NCI-H2107 treated with DMSO at 0.1 percent for 48 hours (cell line): ENCODE data around the gene RTL1.

Experiments
- DNase-seq: peaks from one replicate; lab custom pipeline; 2025; ENCODE audit not compliant: unreplicated experiment; lab: John Stamatoyannopoulos, UW

Gene RTL1

DNA sequence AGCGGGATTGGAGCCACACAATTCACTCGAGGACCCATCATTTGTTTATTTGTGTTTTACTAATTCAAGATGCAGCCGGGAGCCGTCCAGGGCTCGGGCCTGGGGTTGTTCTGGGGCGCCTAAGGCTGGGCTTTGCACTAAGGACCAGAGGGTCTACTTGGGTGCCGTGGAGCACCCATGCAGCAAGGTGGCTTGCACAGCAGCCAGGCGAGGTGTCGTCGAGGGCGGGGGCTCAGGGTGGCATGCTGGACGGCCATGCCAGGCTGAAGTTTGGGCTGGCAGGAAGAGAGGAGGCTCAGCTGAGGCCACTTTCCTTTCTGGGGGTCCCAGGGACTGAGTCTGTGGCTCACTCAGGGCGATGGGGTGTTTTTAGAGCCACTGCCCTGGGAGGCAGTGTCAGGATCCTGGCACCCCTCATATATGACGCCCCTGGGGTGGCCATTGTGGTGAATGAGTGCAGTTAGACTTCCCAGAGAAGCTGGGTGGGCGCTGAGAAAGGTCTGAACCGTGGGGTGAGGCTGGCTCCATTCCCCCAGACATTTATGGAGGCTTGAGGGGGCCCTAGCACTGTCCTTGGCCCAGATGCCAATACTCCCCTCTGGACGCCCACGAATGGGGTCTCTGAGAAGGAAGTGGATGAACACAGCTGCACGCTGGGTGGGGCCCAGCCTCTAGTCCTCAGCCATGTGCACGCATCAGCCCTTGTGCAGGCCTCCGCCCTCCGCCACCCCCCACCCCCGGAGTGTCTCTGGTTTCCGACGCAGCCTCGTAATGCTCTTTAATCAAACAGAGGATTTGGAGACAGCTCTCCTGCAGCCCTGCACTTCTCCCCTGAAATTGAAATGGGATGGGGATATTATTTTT is 66.3 kb downstream of the RTL1 start:
- no peak for DNase-seq

DNA sequence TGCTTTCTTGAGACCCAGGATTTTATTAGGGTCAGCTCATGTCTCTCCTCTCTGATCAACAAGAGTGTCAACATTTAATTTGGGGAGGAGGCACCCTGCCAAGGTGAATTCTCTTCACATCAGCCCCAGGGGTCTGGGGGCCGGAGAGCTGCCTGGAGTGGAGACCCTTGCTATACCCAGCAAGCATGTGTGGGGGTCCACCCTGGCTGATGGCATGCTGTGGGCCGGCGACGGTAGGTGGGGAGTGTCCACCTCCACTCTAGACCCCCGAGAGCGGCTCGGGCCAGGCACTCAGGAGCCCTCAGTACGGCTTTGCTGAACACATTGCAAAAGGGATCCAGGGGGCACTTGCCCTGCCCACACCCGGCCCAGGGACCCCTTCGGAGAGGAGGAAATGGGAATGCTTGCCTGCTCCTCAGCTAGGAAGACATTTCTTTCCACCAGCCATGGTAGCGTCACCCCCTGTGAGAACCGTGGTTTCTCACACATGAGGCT is 67.2 kb downstream of the RTL1 start:
- DNase-seq: no peak

DNA sequence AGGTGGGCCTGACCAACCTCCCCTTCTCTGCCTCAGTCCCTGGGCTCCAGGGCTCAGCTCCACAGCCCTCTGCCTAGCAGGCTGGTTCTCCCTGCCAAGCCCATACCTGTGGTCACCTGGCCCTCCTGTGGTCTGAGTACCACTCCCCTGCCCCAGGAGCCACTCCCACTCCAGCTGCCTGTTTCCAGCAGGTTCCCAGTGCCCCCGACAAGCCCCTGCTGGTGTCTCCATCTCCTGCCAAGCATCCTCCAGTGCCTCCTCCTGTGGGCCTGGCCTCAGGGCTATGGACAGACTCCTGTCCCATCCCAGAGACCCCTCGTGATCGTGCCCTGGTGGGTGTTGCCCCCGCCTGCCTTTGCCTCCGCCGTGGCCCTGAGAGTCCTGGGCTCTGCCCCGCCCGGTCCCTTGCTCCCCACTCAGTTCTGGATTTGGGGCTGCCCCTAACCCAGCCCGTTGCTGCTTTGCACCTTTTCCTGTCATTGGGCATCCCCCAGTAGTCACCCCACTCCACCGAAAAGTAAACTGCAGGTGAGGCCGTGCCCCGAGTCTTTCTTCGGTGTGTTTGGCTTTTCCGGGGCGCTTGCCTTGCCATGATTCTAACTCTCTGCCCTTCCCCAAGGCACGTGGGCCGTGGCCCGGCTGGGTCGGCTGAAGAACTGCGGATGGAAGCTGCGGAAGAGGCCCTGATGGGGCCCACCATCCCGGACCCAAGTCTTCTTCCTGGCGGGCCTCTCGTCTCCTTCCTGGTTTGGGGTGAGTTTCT is 67.8 kb downstream of the RTL1 start:
- no peak for DNase-seq

DNA sequence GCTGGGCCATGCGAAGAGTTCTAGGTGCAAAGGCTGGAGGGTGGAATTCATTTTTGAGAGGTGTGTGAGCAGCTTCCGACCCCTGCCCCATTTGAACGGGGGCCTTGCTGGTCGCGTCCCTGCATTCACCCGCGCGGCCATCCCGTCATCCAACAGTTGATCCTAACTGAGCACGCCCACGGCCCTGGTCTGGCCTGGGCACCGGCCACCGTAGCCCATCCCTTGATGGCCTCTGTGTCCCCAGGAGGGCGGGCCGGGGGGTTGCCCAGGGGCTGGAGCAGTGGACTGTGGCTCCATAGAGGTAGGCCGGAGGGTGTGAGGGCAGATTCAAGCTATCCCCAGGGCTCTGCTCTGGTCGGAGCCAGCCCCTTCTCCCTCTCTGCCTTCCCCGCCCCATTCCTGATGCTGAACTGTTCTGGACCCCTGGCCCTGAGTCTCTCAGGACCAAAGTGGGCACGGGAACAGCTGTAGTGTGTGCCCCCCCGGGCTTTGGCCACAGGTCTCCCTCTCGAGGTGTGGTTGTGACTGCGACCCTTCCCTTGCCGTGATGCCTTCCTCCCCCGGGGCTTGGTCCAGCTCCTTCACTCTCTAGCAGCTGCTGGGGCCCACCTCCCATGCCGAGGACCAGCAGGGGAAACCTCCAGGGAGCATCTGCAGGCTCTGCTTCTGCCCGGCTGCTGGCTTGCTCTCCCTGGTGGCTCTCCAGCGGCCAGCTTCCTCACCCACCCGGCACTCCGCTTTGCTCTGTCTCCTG is 68.6 kb downstream of the RTL1 start:
- no peak for DNase-seq

DNA sequence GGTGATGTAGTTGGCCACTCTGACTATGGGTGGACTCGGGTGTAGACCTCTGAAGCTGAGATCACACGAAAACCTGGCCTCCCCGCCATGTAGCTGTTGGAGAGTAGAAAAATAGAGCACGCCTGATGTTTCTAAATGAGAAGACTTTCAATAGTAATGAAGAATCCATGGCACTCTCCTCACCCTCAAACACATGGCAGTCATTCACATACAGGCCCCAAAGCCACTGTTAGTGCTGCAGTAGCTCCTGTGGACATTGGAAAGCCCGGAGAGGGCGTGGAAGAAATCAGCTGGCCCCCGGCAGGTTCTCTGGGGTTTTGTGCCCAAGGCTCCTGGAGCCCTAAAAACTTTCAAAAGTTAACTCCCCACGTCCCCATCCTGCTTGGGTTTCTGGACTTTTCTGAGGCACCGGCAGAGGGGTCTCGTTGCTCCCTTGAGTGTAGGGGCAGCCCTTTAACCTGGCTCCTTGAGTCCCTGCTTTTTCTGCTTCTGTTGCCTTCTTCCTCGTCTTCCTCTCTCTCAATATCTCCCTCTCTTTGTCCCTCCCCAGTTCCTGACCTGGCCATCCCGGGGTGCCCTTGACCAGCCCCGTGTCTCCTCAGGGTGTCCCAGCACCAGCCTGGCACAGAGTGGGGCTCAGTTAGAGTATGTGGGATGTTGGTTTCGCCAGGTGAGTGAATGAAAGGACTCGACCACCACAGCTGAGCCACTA is 69.3 kb downstream of the RTL1 start:
- no peak for DNase-seq

DNA sequence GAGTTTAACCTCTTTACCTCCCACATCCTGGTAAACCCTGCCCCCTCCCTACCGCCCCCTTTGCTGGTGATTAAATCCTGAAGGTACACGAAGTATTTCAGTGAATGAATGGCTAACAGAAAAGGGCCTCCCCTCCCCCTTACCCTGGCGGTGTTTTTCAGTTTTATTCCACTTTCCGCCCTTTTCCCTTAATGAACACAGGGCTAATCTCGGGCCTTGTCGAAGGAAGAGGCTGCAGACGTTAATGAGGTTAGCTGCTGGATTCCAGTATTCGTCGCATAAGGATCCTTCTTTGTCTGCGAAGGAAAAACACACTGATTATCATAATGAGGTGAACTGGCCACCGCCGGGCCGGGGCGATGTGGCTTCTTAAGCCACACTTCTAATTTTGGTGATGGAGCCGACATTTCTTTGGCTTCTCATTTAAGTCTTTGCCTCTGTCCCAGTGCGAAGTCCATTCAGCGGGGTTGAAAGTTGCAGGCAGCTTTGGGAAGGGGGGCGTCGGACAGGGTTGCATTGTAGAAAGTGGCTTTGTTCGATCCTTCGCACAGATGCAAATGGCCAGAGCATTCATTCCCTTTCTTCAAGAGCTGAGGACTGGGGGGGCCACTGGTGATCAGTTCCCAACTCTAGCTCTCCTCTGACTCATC is 71.1 kb downstream of the RTL1 start:
- DNase-seq: no peak

DNA sequence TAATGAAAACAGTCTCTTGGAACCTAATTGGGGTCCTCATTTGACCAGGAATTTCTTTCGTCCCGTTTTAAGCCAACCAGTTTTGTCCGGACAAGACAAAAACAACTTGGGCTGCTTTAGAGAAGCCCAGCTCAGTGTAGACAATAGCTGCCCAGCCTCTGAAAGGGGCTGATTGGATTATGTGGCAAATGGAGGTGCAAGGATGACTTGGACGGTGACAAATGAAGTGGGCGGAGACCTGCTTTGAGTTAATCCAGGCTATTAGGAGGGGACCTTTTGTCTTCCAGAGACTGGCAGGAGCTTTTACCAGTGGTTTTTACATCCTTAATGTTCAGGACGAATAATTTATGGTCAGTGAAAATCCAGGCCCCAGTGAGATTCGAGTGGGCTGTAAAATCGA is 72.8 kb downstream of the RTL1 start:
- DNase-seq: no peak
